NOMO-1 (cell line): ENCODE results near the gene TPRG1L.

Source experiments
- DNase-seq, 2 experiments: peaks; one replicate each; lab custom pipeline; 2025; ENCODE audit not compliant: unreplicated experiment in 2 of 2; lab: John Stamatoyannopoulos, UW

The TPRG1L gene

DNA sequence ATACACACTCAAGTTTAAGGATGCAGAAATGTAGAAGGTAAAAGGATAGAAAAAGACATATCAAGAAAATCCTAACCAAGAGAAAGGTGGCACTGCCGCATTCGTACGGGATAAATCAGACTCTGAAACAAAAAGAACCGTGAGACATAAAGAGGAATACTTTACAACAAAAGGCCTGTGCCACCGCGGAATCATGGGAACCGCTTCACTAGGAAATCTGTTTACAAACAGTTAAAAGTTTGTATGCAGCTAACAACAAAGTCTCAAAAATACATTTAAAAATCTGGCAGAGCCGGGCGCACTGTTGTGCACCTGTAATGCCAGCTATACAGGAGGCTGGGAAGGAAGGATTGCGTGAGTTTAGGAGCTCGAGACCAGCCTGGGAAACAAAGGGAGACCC lies 17.0 kb downstream of the TPRG1L start:
- DNase-seq, result no peak

DNA sequence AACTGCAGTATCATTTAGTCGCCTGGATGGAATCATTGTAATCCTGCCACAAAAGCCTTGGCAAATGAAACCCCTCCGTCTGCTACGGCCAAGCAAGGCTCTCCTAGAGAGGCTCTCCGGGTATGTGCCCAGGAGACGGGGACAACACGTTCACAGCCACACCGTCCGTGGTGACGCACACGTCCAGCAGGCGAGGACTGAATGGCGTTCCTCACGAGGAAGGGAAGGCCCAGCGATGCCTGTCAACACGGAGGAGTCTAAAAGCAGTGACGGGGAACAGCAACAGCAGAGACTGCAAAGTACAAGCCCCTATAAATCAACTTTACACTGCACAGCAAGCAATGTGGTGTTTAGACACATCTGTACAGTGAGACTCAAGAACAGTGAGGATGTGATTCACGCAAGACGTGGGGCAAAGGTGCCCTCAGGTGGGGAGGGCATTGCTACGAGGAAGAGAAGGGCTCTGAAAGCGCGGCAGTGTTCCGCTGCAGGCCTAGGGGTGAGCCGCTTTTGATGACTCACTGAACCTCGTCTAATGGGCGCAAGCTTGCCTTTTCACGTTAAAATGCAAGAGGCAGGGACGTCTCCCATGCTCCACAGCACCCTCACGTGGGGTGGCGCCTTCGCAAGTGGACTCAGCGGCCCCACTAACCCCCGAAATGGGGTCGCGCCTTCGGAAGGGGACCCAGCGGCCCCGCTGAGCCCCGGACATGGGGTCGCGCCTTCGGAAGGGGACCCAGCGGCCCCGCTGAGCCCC lies 18.3 kb downstream of the TPRG1L start:
- DNase-seq, result no peak

DNA sequence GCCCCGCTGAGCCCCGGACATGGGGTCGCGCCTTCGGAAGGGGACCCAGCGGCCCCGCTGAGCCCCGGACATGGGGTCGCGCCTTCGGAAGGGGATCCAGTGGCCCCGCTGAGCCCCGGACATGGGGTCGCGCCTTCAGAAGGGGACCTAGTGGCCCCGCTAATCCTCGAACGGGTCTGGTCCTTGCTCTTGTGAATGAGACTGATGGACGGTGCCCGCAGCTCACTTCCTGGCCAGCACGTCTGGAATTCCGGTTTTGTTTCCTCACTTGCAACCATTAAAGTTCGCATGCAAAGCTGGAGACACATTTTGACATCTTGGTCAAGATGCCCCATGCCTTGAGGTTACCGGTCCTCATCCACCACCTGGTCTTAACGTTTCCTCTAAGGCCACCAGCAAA lies 19.5 kb downstream of the TPRG1L start:
- DNase-seq, result no peak

DNA sequence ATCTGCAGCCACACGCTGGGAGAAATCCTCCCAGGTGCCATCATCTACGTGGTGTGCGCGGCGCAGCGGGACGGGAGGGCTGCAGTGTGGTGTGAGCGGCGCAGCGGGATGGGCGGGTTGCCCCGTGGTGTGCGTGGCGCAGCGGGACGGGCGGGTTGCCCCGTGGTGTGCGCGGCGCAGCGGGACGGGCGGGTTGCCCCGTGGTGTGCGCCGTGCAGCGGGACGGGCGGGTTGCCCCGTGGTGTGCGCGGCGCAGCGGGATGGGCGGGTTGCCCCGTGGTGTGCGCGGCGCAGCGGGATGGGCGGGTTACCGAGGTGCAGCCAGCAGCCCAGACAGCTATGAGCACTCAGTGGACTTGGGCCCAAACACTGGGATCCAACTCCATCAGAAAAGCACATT lies 20.4 kb downstream of the TPRG1L start:
- DNase-seq, result no peak

DNA sequence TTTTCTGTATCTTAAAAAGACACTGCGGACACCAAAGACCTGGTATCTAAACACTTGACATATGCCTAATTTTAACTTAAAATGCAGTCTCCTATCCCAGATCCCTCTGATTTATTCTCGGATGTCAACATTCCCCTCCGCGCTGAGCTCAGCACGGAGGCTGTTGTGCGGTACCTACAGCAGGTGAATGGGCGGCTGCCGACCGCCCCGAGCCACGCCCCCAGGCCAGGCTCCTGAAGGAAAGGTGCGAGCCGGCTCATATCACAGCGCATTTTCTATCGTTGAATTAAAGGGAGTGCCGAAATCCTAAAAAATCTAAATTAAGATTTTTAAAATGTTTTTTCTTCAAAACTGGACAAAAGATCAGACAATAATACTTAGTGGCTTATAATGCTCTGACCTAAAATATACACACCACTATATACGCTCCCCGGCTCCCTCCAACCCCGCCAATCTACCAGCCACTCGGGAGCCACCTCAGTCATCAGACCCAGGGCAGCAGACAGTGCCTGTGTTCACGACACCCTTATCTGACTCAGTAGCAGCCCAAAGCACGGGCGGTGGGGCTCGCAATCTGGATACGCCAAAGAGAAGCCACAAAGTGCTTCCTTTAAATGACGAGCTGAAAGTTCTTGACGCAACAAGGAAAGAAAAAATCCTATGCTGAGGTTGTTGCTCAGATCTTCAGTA lies 21.0 kb downstream of the TPRG1L start:
- DNase-seq, result no peak

DNA sequence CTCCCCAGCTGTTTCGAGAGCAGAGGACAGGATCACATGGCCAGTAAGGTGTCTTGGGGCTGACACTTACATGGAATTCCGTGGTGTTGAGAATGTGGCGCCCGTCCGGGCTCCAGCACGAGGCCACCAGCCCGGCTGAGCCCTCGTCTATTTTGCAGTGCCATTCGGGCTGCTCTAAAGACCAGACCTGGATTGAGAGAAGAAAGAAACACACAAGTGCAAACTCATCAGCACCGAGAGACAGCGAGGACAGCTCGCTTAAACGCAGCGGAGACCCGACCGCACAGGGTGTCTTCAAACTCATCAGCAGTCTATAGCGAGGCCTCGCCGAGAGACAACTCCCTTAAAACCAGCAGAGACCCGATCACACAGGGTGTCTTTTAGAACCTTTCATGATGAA lies 21.8 kb downstream of the TPRG1L start:
- DNase-seq, result no peak

DNA sequence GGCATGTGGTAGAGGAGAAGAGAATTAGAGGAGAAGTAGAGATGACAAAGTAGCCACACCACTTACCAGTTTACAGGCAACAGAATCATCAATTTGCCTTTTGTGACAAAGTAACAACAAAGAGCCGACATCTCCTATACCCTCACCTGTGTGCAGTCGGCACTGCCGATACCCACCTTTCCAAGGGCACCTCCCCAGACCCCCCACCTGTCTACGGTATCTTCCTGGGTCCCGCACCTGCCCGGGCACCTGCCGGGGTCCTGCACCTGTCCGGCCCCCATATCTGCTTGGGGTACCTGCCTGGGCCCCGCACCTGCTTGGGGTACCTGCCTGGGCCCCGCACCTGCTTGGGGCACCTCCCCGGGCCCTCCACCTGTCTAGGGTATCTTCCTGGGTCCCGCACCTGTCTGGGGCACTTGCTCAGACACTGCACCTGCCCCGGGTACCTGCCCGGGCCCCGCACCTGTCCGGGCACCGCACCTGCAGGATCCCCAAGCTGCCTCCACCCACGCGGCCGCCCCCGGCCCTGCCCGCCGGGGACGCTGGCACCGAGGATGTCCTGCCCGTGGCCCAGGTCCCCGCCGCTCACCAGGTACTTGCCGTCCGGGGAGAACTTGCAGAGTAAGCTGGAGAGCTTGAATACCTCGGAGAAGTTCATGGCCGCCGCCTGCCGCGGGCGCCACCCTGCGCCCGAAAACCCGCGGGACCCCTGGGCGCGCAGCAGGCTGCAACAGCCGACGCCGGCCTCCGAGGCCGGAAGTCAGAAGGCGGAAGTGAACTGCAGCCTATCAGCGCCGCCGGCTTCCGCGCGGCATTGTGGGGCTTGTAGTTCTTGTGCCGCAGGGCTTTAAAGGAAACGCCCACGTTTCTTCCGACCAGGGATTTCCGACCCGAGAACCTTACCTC lies 24.8 kb downstream of the TPRG1L start, which contains the start of gene WRAP73:
WRAP73 (minus strand) TSS at position 762 of the 906 bp plus-strand sequence; CDS start at position 658, 104 bp downstream.
- peak; percentile 86 to 91 for DNase-seq

DNA sequence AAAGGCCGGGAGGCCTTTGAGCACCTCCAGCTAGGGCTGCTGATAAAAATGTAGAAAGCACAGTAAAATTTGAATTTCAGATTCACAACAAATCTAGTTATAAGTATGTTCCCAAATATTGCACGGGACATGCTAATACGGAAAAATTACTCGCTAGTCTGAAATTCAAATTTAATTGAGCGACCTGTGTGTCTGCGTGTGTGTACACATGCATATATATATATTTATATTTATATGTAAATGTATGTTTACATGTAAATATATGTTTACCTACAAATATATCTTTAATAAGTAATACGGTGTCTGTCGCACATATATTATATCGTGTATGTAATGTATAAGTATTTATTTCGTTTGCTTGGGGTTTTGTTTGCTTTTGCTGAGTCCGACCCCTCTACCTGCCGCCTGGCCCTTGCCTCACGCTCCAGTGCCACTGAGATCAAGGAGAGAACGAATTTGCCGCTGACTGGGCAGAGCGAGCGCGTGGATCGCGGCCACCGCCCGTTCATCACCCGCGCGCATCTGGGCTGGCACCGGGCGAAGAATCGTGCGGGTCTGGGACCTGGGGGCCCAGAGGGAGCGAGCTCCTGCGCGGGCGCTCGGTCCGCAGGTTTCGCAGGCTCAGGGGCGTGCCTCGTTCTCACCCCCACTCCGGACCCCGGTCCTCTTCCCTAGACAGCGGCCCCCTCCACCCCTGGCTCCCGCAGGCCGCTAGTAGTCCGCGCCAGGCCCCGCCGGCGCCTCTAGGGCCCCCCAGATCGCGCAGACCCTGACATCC lies 25.6 kb downstream of the TPRG1L start:
- DNase-seq, result no peak

DNA sequence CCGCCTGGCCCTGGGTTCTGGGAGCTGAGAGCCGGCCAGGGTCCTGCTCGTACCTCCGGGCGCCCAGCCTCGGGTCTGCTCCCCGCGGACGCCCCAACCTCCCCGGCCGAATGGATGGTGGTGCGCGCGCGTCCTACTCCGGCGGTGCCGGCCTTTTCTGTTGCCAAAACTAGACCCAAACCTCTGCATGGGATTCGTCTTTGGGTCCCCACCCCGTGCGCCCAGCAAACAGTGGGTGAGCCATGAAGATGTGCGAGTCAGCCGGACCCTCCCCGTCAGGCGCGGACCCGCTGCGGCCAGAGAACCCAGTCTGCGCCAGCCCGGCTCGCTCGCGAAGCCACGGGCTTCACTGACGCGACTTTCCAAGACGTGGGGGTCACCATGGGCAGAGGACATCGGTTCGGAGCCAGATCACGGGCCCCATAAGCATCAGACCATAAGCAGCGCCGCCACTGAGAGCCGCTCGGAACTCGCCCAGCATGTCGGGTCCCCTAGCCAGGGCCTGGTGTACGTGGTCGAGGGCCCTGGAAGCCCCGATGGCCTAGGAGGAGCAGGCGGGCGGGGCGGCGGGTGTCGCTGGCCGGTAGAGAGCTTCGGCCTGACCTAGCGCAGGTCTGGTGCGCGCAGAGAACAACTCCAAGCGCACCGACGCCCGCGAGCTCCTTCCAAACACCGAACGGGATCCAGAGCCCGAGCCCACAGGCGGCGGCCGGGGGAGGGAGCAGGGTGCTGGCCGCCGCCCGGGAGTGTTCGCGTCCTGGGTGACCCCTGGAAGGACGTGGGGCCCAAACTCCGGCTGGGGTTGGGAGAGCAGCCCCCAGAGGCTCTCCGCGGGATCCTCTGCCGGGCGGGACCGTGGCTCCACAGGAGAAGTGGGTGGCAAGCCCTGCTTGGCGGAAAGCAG lies 26.5 kb downstream of the TPRG1L start:
- DNase-seq, result no peak

DNA sequence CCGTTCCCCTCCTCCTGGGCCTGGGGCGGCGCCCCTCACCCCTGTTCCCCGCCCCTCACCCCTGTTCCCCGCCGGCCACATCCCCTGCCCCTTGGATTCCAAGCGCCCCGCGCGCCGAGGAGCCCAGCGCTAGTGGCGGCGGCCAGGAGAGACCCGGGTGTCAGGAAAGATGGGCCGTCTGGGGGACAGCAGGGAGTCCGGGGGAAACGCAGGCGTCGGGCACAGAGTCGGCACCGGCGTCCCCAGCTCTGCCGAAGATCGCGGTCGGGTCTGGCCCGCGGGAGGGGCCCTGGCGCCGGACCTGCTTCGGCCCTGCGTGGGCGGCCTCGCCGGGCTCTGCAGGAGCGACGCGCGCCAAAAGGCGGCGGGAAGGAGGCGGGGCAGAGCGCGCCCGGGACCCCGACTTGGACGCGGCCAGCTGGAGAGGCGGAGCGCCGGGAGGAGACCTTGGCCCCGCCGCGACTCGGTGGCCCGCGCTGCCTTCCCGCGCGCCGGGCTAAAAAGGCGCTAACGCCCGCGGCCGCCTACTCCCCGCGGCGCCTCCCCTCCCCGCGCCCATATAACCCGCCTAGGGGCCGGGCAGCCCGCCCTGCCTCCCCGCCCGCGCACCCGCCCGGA lies 27.2 kb downstream of the TPRG1L start, which contains the start of gene TP73:
TP73 (plus strand) TSS at position 587 of the 618 bp plus-strand sequence. CDS start 29,850 bp downstream, outside the sequence.
- DNase-seq, result peak; percentile 18

DNA sequence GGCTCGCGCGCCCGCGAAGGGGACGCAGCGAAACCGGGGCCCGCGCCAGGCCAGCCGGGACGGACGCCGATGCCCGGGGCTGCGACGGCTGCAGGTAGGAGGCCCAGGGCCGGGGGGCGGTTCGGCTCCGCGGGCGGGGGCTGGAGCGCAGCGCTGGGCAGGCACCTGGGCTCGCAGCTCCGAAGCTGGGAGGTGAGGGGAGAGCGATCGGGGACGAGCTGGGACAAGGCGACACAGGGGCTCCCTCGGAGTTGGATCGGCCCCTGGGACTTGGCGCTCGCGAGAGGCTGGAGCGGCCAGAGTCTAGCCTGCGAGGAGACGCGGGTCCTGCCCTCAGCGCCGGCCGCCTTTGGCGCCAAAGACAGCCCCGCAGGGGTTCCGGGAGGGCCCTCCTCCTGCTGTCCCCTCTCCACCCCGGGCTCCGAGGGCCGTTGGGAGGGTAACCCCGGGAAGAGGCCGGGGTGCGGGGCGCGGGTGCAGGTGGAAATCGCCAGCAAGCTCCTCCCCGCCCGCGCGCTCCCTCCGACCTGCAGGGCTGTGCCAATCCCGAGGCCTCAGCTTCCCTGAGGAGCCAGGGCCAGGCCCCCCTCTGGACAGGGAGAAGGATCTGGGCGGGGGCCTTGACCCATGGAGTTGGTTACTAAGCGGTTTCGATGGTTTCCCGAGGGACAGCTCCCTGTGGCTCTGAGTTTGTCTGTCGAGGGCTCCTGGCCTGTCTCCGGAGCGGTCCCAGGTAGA lies 27.9 kb downstream of the TPRG1L start:
- no peak for DNase-seq

DNA sequence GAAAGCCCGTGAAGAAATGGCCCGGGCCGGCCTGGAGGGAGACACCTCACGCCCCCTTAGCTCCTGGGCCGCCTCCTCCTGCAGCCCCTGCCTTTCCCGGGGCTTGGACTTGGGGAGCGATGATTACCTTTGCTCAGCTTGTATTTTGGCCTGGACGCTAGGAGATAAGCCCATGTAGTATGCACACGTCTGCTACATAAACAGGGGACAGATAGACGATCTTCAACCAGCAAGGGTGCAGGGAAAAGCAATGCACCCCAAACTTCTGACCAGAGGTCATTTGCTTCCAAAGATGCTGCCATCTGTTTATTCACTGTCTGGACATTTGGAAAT lies 28.4 kb downstream of the TPRG1L start:
- DNase-seq, result no peak

DNA sequence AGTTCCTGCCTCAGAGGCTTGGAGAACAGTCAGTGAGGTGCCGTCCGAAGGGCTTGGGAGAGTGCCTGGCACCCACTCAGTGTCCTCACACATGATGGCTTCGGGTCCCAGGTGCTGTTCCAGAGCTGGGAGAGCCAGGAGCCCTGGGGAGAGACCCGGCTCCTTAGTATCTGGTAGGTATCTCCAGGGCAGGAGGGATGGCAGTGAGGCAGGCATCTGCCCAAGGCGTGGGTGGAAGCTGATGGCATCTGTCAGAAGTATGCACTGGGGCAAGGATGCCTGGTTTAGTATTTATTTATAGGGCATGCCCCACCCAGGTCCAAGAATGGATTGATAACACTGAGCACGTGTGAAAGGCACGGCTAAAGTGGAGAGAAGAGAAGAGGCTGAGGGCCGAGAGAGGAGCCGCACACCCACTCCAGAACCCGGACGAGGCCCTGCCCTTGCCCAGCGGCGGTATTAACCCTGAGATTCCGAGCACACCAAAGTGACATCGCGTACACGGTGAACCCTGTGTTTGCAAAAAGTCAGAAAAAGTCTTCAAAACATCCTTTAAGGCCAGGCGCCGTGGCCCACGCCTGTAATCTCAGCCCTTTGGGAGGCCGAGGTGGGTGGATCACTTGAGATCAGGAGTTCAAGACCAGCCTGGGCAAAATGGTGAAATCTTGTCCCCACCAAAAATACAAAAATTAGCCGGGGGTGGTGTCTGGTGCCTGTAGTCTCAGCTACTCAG lies 29.9 kb downstream of the TPRG1L start:
- no peak for DNase-seq

DNA sequence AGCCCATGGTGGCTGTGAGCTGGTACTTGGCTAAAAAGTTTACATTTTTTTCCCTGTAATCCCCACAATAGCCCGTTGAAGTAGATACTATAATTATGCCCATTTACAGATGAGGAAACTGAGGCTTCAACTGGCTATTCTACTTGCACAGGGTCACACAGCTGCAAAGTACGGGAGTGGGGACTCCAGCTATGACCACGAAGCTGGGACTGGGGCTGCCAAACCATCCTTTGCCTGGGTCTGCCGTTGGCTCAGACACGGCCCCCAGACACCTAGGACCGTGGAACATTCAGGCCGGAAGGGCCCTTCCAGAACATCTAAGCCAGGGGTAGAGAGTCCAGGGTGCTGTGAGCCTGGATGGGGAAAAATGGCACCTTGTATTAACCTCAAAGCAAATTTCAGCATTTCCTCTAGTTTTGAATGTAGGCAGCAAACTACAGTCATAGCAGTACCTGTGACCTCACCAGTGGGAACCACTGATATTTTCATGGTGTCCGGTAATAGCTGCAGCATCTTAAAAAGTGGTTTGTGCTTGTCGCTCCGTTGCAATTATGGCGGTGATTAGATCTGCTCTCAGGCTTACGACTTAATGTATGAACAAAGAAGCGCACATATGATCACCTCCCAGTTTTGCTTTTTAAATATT lies 31.8 kb downstream of the TPRG1L start:
- no peak for DNase-seq

DNA sequence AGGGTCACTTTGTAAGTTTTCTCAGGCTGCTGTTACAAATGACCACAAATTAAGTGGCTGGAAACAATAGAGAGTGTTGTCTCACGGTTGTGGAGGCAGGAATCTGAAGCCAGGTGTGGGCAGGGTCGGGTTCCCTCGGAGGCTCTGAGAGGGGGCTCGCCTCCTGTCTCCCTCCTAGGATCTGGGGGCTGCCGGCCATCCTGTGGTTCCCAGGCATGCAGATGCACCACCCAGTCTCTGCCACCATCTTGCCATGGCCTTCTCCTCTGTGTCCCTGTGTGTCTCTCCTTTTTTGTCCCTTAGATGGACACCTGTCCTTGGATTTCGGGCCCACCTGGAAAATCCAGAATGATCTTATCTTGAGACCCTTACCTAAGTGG lies 32.3 kb downstream of the TPRG1L start:
- DNase-seq, result no peak

DNA sequence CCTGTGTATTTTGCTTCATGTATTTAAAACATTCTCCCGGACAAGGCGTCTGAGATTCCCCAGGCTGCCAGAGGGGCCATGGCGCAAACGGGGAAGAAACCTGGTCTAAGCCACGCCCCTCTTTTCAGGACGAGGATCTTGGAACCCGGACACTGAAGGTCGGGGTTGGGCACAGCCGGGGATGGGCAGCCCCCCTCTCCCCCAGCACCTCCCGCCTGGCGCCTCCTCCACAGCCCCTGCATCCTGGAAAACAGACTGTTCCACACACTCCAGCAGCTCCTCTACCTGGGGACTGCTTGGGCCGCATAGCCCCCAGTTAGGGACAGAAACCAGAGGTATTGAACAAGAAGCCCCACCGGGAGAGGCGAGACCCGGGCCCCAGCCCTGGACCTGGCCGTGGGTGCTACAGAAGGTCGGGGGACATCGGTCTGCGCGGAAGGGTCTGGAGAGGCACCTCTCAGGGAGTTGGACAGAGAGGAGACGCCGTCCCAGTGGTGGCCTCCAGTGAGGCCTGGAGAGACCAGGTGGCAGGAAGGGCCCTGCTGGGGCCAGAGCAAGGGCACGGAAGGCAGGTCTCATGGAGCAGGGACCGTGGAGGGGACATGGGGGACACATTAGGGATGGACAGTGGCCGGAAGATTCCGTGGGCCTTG lies 32.9 kb downstream of the TPRG1L start:
- DNase-seq, result no peak

DNA sequence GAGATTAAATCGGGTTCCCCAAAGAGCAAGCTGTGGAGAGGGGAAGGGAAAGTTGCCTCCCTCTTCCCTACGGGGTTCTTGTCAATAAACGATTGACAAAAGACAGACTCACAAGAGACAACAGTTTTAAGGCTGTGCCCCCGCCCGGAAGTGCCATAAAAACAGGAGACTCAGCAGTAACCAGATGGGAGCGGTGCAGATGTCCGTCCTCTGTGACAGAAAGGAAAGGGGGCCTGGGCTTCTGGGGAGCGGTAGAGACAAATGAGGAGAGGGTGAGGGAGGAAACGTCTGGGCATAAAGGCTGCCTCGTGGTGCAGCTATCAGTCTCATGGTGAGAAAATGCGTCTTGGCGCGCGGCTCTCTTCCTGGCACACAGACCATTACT lies 33.4 kb downstream of the TPRG1L start:
- no peak for DNase-seq
